Esophagus squamous epithelium (tissue), 4 donors: Measurements from ENCODE around the gene PRR18.

Source experiments
- POLR2A ChIP-seq, 4 donors: fragments of 450-650 bp; IDR thresholded peaks; one replicate each; pipeline ENCODE4 v1.6.1; 2017; ENCODE audit warnings: antibody characterized with exemption in 4 of 4, mild to moderate bottlenecking in 4 of 4, moderate library complexity in 3 of 4
- TF ChIP-seq, protein P1 (sequence below), 6 experiments: fragments of 450-650 bp in 4 of 6; fragments of 200-600 bp in 2 of 6; sonication (generic) in 2 of 6; IDR thresholded peaks; one replicate each; pipeline ENCODE4 v1.5.1; 2016 to 2019; ENCODE audit warnings: antibody characterized with exemption in 6 of 6, mild to moderate bottlenecking in 4 of 6, moderate library complexity in 4 of 6

GRCh38 chr6:166310634-166311033, 2.4 kb upstream of the PRR18 start:
- no peak for TF ChIP-seq POLR2A (IDR thresholded peaks at IDR 0.05)
- TF ChIP-seq, protein P1, sequence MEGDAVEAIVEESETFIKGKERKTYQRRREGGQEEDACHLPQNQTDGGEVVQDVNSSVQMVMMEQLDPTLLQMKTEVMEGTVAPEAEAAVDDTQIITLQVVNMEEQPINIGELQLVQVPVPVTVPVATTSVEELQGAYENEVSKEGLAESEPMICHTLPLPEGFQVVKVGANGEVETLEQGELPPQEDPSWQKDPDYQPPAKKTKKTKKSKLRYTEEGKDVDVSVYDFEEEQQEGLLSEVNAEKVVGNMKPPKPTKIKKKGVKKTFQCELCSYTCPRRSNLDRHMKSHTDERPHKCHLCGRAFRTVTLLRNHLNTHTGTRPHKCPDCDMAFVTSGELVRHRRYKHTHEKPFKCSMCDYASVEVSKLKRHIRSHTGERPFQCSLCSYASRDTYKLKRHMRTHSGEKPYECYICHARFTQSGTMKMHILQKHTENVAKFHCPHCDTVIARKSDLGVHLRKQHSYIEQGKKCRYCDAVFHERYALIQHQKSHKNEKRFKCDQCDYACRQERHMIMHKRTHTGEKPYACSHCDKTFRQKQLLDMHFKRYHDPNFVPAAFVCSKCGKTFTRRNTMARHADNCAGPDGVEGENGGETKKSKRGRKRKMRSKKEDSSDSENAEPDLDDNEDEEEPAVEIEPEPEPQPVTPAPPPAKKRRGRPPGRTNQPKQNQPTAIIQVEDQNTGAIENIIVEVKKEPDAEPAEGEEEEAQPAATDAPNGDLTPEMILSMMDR (IDR thresholded peaks at IDR 0.05) = no peak
